Skeletal muscle tissue (tissue), 4 donors: ENCODE measurements around the gene PNPLA7. TPM values are rescaled to one million over a fixed set of nuclear protein-coding genes. Genes with fewer than 3 reads are reported as not detected.
"Not testable (repeated sequence)": the region's sequence is repeated elsewhere in the genome, so short reads cannot be mapped to it uniquely, and the experiment has no call there.

Source experiments
- H3K27ac ChIP-seq: one replicate; pipeline ENCODE4 v1.7.0; 2013; ENCODE audit warnings: mild to moderate bottlenecking, low read depth, low read length, inconsistent platforms
- H3K27me3 ChIP-seq, 3 donors: one replicate each; pipeline ENCODE4 v1.7.0; 2013; ENCODE audit warnings: low read length in 3 of 3; ENCODE audit not compliant: control insufficient read depth in 3 of 3, insufficient read depth in 3 of 3
- H3K36me3 ChIP-seq, 3 donors: one replicate each; pipeline ENCODE4 v1.7.0; 2013; ENCODE audit warnings: low read length in 3 of 3; ENCODE audit not compliant: control insufficient read depth in 3 of 3, insufficient read depth in 3 of 3
- H3K4me1 ChIP-seq, 3 donors: one replicate each; pipeline ENCODE4 v1.7.0; 2013; ENCODE audit warnings: low read length in 3 of 3, mild to moderate bottlenecking in 3 of 3; ENCODE audit not compliant: control insufficient read depth in 3 of 3, insufficient read depth in 3 of 3
- H3K4me3 ChIP-seq, 3 donors: one replicate each; pipeline ENCODE4 v1.7.0; 2013; ENCODE audit warnings: low read length in 3 of 3
- H3K9ac ChIP-seq, 3 donors: one replicate each; pipeline ENCODE4 v1.7.0; 2013; ENCODE audit warnings: low read length in 3 of 3, mild to moderate bottlenecking in 3 of 3, moderate library complexity in 2 of 3, low read depth in 1 of 3
- H3K9me3 ChIP-seq, 3 donors: one replicate each; pipeline ENCODE4 v1.7.0; 2013; ENCODE audit warnings: low read length in 3 of 3; ENCODE audit not compliant: control insufficient read depth in 3 of 3
- total RNA-seq: library from RNA; depleted of rRNA; stranded (reverse); fragments of >200 nt; gene quantifications from one replicate; pipeline ENCODE4 v1.2.3, GENCODE V29; 2014
- donor health status: Osteomylitis.

Gene PNPLA7
- total RNA-seq, 1 donor from 2014 or later = 1.0 TPM

- H3K9ac ChIP-seq, H3K36me3 ChIP-seq, H3K27ac ChIP-seq, H3K27me3 ChIP-seq, H3K4me3 ChIP-seq, H3K9me3 ChIP-seq: not testable (repeated sequence)
- peaks cover 6 to 11% (median 10%) of the 10 kb centered on the region in 3 donors for H3K4me1 ChIP-seq
Measured at GRCh38 chr9:137532891-137533468, 17.2 kb downstream of the PNPLA7 start.

- peaks cover 6 to 11% (median 10%) of the 10 kb centered on the region in 3 donors for H3K4me1 ChIP-seq
- H3K36me3 ChIP-seq = peaks cover 0 to 2% (median 0%) of the 10 kb centered on the region in 3 donors
- no peak overlapping the region for H3K9ac ChIP-seq
- H3K27ac ChIP-seq = no peak overlapping the region
- H3K9me3 ChIP-seq = no peaks in the 10 kb centered on the region
- H3K4me3 ChIP-seq = no peak overlapping the region
- H3K27me3 ChIP-seq = no peaks in the 10 kb centered on the region
Measured at GRCh38 chr9:137531099-137531765, 19.0 kb downstream of the PNPLA7 start.

GRCh38 chr9:137530331-137530730, 19.9 kb downstream of the PNPLA7 start:
- no peak overlapping the region for H3K4me3 ChIP-seq
- no peak overlapping the region for H3K9ac ChIP-seq
- no peaks in the 10 kb centered on the region for H3K9me3 ChIP-seq
- H3K36me3 ChIP-seq = no peaks in the 10 kb centered on the region
- H3K4me1 ChIP-seq = peaks cover 6 to 11% (median 10%) of the 10 kb centered on the region in 3 donors
- no peak overlapping the region for H3K27ac ChIP-seq
- no peaks in the 10 kb centered on the region for H3K27me3 ChIP-seq

- H3K36me3 ChIP-seq = peaks cover under 1 to 7% (median 7%) of the 10 kb centered on the region in 3 donors
- H3K27me3 ChIP-seq = no peaks in the 10 kb centered on the region
- H3K9me3 ChIP-seq = no peaks in the 10 kb centered on the region
- H3K4me3 ChIP-seq = no peak overlapping the region
- H3K27ac ChIP-seq = no peak overlapping the region
- peaks cover 0 to 14% (median 8%) of the 10 kb centered on the region in 3 donors for H3K4me1 ChIP-seq
- no peak overlapping the region for H3K9ac ChIP-seq
Measured at GRCh38 chr9:137524981-137525317, 25.3 kb downstream of the PNPLA7 start.

DNA sequence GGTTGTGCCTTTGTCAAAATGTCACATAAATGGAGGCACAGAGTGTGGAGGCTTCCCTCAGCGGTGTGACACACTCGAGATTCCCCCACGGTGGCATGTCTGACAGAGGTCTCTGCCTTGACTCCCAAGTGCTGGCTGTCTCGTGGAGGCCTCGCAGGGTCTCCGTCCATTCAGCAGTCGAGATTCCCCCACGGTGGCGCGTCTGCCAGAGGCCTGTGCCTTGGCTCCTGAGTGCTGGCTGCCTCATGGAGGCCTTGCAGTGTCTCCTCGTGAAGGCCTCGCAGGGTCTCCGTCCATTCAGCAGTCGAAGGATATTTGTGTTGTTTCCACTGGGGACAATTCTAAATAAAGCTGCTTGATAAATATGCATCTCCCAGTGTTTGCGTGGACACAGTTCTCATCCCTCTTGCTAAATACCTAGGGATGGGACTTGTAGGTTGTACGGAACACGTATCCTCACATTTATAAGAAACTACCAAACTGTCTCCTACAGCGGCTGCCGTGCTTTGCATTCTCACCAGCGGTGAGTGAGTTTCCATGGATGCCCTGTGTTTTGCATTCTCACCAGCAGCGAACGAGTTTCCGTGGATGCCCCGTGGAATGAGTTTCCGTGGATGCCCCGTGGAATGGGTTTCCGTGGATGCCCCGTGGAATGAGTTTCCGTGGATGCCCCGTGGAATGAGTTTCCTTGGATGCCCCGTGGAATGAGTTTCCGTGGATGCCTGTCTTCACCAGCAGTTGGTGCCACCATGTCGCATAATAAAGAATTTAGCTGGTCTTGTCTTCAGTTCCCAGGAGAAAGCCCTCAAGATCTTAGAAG, 25.8 kb downstream of the PNPLA7 start:
- Histone ChIP-seq H3K4me1 (peaks cover 0 to 14% (median 8%) of the 10 kb centered on the region in 3 donors), H3K9me3 (no peaks in the 10 kb centered on the region), H3K9ac (no peak overlapping the region), H3K27ac (no peak overlapping the region), H3K36me3 (peaks cover 7 to 11% (median 11%) of the 10 kb centered on the region in 3 donors), H3K27me3 (no peaks in the 10 kb centered on the region), H3K4me3 (no peak overlapping the region)

GRCh38 chr9:137522746-137523455, 27.3 kb downstream of the PNPLA7 start:
- Histone ChIP-seq H3K27ac (no peak overlapping the region), H3K9ac (no peak overlapping the region), H3K36me3 (peaks cover 7 to 13% (median 12%) of the 10 kb centered on the region in 3 donors), H3K4me3 (no peak overlapping the region), H3K4me1 (peaks cover 0 to 14% (median 8%) of the 10 kb centered on the region in 3 donors), H3K9me3 (no peaks in the 10 kb centered on the region), H3K27me3 (no peaks in the 10 kb centered on the region)

- Histone ChIP-seq H3K9me3 (no peaks in the 10 kb centered on the region), H3K4me3 (no peak overlapping the region), H3K9ac (no peak overlapping the region), H3K36me3 (peaks cover 7 to 13% (median 12%) of the 10 kb centered on the region in 3 donors), H3K27me3 (no peaks in the 10 kb centered on the region), H3K27ac (no peak overlapping the region), H3K4me1 (peaks cover 0 to 14% (median 8%) of the 10 kb centered on the region in 3 donors)
Measured at GRCh38 chr9:137521405-137521985, 28.7 kb downstream of the PNPLA7 start.

GRCh38 chr9:137520614-137521404, 29.4 kb downstream of the PNPLA7 start:
- peaks cover 0 to 14% (median 8%) of the 10 kb centered on the region in 3 donors for H3K4me1 ChIP-seq
- H3K36me3 ChIP-seq = peaks cover 7 to 13% (median 12%) of the 10 kb centered on the region in 3 donors
- H3K27ac ChIP-seq = no peak overlapping the region
- no peak overlapping the region for H3K9ac ChIP-seq
- no peaks in the 10 kb centered on the region for H3K27me3 ChIP-seq
- no peak overlapping the region for H3K4me3 ChIP-seq
- no peaks in the 10 kb centered on the region for H3K9me3 ChIP-seq

DNA sequence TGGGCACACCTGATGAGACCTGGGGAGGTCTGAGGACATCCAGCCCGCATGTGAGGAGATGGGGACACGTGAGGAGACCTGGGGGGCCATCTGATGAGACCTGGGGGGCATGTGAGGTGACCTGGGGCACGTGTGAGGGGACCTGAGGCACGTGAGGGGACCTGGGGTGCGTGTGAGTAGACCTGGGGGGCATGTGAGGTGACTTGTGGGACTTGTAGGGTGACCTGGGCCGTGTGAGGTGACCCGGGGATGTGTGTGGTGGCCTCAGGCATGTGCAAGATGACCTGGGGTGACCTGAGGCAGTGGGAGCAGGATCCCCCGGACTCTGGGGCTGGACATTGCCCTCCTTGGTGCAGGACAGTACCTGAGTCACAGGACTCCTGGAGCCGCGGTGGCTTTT, 30.6 kb downstream of the PNPLA7 start:
- Histone ChIP-seq H3K4me3 (no peak overlapping the region), H3K27me3 (no peaks in the 10 kb centered on the region), H3K9me3 (no peaks in the 10 kb centered on the region), H3K27ac (no peak overlapping the region), H3K4me1 (peaks cover 0 to 14% (median 8%) of the 10 kb centered on the region in 3 donors), H3K36me3 (peaks cover 7 to 16% (median 12%) of the 10 kb centered on the region in 3 donors), H3K9ac (no peak overlapping the region)
